Naive B cell (primary cell): ENCODE results near the gene CCDC63. TPM values are rescaled to one million over a fixed set of nuclear protein-coding genes. Genes with fewer than 3 reads are reported as not detected.
"Not testable (repeated sequence)": the region's sequence is repeated elsewhere in the genome, so short reads cannot be mapped to it uniquely, and the experiment has no call there.

ENCODE experiments used
- ATAC-seq, 2 donors: fragments of 150-1000 bp; cut with Tn5 transposase; 2 replicates each; pipeline ENCODE4 v1.10.0; 2021; ENCODE audit warnings: low read depth in 2 of 2, mild to moderate bottlenecking in 2 of 2, moderate library complexity in 2 of 2
- DNase-seq: peaks from one replicate; pipeline ENCODE4 v3.0.0; 2022
- H3K27ac Mint-ChIP-seq, 6 donors: one replicate each; pipeline ENCODE4 v1.8.0; 2020 to 2022; ENCODE audit warnings: mild to moderate bottlenecking in 6 of 6, mixed read lengths in 6 of 6, moderate library complexity in 5 of 6, inconsistent platforms in 2 of 6
- H3K27me3 Mint-ChIP-seq, 3 donors: one replicate each; pipeline ENCODE4 v1.8.0; 2021 to 2022; ENCODE audit warnings: mixed read lengths in 3 of 3, mild to moderate bottlenecking in 1 of 3
- H3K36me3 Mint-ChIP-seq, 2 donors: one replicate each; pipeline ENCODE4 v1.8.0; 2020 to 2022; ENCODE audit warnings: mixed read lengths in 2 of 2, inconsistent platforms in 1 of 2, mild to moderate bottlenecking in 1 of 2
- H3K4me1 Mint-ChIP-seq, 3 donors: one replicate each; pipeline ENCODE4 v1.8.0; 2020 to 2022; ENCODE audit warnings: mixed read lengths in 3 of 3, inconsistent platforms in 1 of 3, mild to moderate bottlenecking in 1 of 3, moderate library complexity in 1 of 3
- H3K4me3 Mint-ChIP-seq, 8 donors: one replicate each; pipeline ENCODE4 v1.8.0; 2020 to 2022; ENCODE audit warnings: mild to moderate bottlenecking in 8 of 8, mixed read lengths in 8 of 8, moderate library complexity in 8 of 8, inconsistent platforms in 2 of 8
- H3K9me3 Mint-ChIP-seq, 7 donors: one replicate each; pipeline ENCODE4 v1.8.0; 2020 to 2022; ENCODE audit warnings: mixed read lengths in 7 of 7, mild to moderate bottlenecking in 5 of 7, inconsistent platforms in 2 of 7, moderate library complexity in 1 of 7
- polyA plus RNA-seq, 6 donors: library from polyadenylated mRNA; unstranded; fragments of 300-500 nt; fragmentation: Illumina TruSeq; gene quantifications; one replicate each; pipeline ENCODE4 v1.2.3, GENCODE V29; 2021; ENCODE audit warnings: low read depth in 6 of 6

CCDC63 gene
- polyA plus RNA-seq, 6 donors from 2014 or later: not detected

DNA sequence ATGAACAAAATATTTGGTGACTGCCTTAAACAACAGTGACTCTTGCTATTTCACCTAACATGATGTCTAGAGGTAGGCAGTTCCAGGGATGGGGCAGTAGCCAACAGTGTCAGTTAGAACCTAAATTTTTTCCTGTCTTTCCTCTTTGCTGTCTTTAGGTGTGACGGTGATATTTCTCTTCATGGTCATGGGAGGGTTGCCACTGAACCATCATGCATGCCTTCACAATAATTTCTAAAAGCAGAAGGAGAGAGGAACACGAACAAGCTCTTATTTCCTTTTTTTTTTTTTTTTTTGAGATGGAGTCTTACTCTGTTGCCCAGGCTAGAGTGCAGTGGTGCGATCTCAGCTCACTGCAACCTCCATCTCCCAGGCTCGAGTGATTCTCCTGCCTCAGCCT is 2.4 kb downstream of the CCDC63 start:
- no peak overlapping the region for H3K4me3 Mint-ChIP-seq
- H3K27me3 Mint-ChIP-seq: peaks cover 16 to 37% (median 24%) of the 10 kb centered on the region in 3 donors
- no peaks in the 10 kb centered on the region for H3K36me3 Mint-ChIP-seq
- H3K4me1 Mint-ChIP-seq: peaks cover 9 to 22% (median 10%) of the 10 kb centered on the region in 3 donors
- no peak for DNase-seq
- no peak overlapping the region for H3K27ac Mint-ChIP-seq
- ATAC-seq: peak in 1 of 2 donors; percentile 17
- H3K9me3 Mint-ChIP-seq: peaks cover 0 to 4% (median 0%) of the 10 kb centered on the region in 7 donors

DNA sequence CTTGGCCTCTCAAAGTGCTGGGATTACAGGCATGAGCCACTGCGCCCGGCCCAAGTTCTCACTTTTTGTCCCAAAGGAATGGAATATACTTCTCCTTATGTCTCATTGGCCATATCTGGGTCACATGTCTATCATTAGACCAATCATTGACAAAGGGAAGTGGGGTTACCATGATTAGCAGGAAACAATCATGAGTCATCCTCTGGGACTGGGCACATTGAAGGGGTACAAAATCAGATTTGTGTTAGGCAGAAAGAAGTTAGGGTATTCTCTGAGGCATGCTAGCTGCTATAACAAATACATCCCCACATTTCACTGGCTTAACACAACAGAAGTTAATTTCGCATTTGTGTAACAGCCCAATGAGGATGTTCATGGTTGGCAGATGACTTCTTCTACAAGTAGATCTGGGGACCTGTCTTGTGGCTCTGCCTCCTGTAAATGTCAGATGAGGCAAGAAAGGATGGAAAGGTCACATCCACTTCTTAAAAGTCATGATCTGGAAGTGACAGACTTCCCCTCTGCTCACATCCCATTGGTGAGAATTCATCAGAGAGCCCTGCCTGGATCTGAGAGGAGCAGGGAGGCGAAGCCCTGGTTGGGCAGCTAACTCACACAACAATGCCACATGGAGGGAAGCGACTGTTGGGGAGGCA is 3.1 kb downstream of the CCDC63 start:
- H3K36me3 Mint-ChIP-seq: no peaks in the 10 kb centered on the region
- no peak for ATAC-seq
- H3K4me3 Mint-ChIP-seq: no peak overlapping the region
- peaks cover 16 to 37% (median 18%) of the 10 kb centered on the region in 3 donors for H3K27me3 Mint-ChIP-seq
- peak overlapping the region in 1 of 6 donors; percentile 27 for H3K27ac Mint-ChIP-seq
- peaks cover 0 to 4% (median 0%) of the 10 kb centered on the region in 7 donors for H3K9me3 Mint-ChIP-seq
- DNase-seq: no peak
- peaks cover 9 to 22% (median 10%) of the 10 kb centered on the region in 3 donors for H3K4me1 Mint-ChIP-seq

DNA sequence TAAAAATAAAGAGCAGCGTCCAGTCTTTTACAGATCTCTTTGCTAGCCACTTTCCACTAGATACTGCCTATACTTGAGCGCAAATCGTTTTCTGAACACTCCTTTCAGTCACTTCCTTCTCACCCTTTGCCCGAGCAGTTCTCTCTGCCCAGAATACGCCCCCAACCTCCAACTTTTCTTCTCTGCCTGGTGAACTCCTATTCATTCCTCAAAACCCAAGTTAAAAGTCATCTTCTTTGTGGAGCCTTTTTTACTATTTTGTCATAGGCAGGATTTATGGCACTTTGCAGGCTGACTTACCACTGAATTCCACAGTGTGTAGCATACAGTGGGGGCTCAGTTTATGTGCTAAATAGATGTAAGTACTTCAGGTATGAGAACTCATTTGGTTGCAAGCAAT is 4.0 kb downstream of the CCDC63 start:
- Mint-ChIP-seq H3K36me3 (no peaks in the 10 kb centered on the region), H3K27me3 (peaks cover 11 to 37% (median 17%) of the 10 kb centered on the region in 3 donors), H3K4me1 (peaks cover 9 to 22% (median 10%) of the 10 kb centered on the region in 3 donors), H3K9me3 (peaks cover 0 to 4% (median 0%) of the 10 kb centered on the region in 7 donors), H3K27ac (no peak overlapping the region), H3K4me3 (no peak overlapping the region)
- ATAC-seq (no peak), DNase-seq (no peak)

DNA sequence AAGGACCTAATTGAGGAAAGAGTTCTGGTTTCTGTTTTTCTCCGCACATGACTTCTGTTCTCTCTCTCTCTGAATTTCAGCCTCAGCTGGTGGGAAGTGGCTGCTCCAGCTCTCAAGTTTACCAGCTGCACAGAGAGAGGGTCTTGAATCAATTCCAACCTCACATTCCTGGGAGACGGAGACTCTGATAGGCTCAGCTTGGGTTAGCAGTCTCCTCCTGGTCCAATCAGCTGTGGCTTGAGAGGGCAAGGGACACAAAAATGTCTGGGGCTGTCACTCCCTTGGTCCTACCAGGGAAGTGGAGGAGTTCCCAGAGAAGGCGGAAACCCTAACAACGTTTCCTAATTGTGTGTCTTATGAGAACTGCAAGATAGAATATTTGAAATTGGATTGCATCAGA is 7.0 kb downstream of the CCDC63 start:
- DNase-seq (no peak), ATAC-seq (no peak)
- H3K27me3 Mint-ChIP-seq: peaks cover 4 to 23% (median 6%) of the 10 kb centered on the region in 3 donors
- H3K9me3 Mint-ChIP-seq: peaks cover 0 to 4% (median 0%) of the 10 kb centered on the region in 7 donors
- H3K4me1 Mint-ChIP-seq: peaks cover 0 to 12% (median 0%) of the 10 kb centered on the region in 3 donors
- H3K36me3 Mint-ChIP-seq: no peaks in the 10 kb centered on the region
- H3K27ac Mint-ChIP-seq: no peak overlapping the region
- H3K4me3 Mint-ChIP-seq: no peak overlapping the region

DNA sequence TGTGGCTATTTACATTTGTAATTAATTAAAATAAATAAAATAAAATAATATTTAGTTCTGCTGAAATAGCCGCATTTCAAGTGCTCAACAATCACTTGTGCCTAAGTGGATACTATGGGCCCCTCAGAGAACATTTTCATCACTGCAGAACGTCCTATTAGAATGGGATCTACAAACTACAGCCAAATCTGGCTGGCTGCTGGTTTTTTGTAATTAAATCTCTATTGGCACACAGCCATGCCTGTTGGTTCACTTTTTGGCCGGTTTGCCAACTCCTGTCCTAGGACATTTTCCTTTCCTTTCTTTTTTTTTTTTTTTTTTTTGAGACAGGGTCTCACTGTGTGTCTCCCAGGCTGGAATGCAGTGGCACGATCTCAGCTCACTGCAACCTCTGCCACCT is 9.8 kb downstream of the CCDC63 start:
- Mint-ChIP-seq H3K4me3 (no peak overlapping the region), H3K27me3 (peaks cover 0 to 21% (median 6%) of the 10 kb centered on the region in 3 donors), H3K4me1 (peaks cover 4 to 11% (median 8%) of the 10 kb centered on the region in 3 donors), H3K27ac (peak overlapping the region in 1 of 6 donors; percentile 57), H3K36me3 (no peaks in the 10 kb centered on the region), H3K9me3 (peaks cover 0 to 3% (median 0%) of the 10 kb centered on the region in 7 donors)
- DNase-seq: no peak
- ATAC-seq: no peak

DNA sequence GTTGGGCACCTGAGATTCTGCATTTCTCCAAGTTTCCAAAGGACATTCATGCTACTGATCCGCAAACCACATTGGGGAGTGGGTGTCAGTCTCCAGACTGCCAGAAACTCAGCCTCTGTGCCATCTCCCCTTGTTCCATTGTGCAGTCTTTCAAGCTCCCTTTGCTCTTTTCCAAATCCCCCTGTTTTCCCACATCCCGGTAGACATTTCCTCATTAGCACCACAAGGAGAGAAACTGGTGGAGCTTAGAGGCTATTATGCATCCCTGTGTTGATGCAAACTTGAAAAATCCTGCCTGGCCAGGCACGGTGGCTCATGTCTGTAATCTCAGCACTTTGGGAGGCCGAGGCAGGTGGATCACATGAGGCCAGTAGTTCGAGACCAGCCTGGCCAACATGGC is 10.7 kb downstream of the CCDC63 start:
- H3K36me3 Mint-ChIP-seq: no peaks in the 10 kb centered on the region
- H3K27me3 Mint-ChIP-seq: peaks cover 0 to 14% (median 6%) of the 10 kb centered on the region in 3 donors
- DNase-seq (no peak), ATAC-seq (no peak)
- peaks cover 4 to 11% (median 8%) of the 10 kb centered on the region in 3 donors for H3K4me1 Mint-ChIP-seq
- H3K27ac Mint-ChIP-seq: peak overlapping the region in 1 of 6 donors; percentile 63
- H3K4me3 Mint-ChIP-seq: no peak overlapping the region
- H3K9me3 Mint-ChIP-seq: peaks cover 0 to 3% (median 0%) of the 10 kb centered on the region in 7 donors

DNA sequence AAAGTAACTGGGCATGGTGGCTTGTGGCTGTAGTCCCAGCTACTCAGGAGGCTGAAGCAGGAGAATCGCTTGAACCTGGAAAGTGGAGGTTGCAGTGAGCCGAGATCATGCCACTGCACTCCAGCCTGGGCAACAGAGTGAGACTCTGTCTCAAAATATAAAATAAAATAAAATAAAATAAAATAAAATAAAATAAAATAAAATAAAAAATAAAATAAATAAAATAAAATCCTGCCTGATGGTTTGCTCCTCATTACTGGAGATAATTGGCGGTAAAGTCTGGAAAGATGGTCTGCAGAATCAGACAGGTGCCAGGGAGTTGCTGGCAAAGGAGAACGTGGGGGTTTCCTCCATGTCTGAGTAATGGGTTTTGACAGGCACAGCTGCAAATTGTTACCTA is 11.2 kb downstream of the CCDC63 start:
- H3K4me1 Mint-ChIP-seq, H3K27ac Mint-ChIP-seq: not testable (repeated sequence)

DNA sequence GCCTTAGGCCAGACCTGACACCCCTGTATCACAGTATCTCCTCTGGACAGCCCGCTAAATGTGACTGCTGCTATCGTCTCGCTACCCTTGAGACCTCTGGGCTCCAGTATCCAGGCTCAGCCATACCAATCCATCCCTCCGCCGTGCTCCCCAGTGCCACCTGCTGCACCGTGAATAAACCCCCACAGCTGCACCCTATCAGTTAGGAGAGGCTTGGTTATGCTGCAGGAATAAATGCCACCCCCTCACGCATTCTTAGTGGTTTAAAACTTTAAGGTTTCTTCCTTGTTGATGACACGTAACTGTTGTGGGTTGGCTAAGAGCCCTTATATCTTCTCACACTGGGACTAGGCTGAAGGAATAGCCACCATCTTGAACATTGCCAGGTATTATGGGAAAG is 12.1 kb downstream of the CCDC63 start:
- Mint-ChIP-seq H3K9me3 (peaks cover 0 to 3% (median 0%) of the 10 kb centered on the region in 7 donors), H3K27me3 (peaks cover 0 to 6% (median 0%) of the 10 kb centered on the region in 3 donors), H3K4me1 (peaks cover 4 to 8% (median 8%) of the 10 kb centered on the region in 3 donors), H3K27ac (no peak overlapping the region), H3K4me3 (no peak overlapping the region), H3K36me3 (no peaks in the 10 kb centered on the region)
- DNase-seq: no peak
- no peak for ATAC-seq

More for the DNA sequence above, 11.2 kb downstream of the CCDC63 start:
- not testable (repeated sequence) for H3K9me3 Mint-ChIP-seq, ATAC-seq, H3K36me3 Mint-ChIP-seq, DNase-seq, H3K4me3 Mint-ChIP-seq
- peaks cover 0 to 14% (median 3%) of the 10 kb centered on the region in 3 donors for H3K27me3 Mint-ChIP-seq

DNA sequence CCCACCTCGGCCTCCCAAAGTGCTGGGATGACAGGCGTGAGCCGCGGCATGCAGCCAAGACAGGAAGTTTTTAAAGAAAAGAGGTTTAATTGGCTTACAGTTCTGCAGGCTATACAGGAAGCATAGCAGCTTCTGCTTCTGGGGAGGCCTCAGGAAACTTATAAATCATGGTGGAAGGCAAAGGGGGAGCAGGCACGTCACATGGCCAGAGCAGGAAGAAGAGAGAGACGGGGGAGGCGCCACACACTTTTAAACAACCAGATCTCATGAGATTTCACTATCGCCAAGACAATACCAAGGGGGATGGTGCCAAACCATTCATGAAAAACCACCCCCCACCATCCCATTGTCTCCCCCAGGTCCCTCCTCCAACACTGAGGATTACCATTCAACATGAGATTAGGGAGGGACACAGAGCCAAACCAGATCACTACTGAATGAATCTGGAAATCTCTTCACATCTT is 14.1 kb downstream of the CCDC63 start:
- peaks cover 0 to 4% (median 0%) of the 10 kb centered on the region in 3 donors for H3K27me3 Mint-ChIP-seq
- H3K4me1 Mint-ChIP-seq: peaks cover 4 to 8% (median 8%) of the 10 kb centered on the region in 3 donors
- peak overlapping the region in 4 of 6 donors; percentile 60 to 98 (median 78) for H3K27ac Mint-ChIP-seq
- no peak for DNase-seq
- no peaks in the 10 kb centered on the region for H3K36me3 Mint-ChIP-seq
- ATAC-seq: no peak
- peaks cover 0 to 3% (median 0%) of the 10 kb centered on the region in 7 donors for H3K9me3 Mint-ChIP-seq
- H3K4me3 Mint-ChIP-seq: peak overlapping the region in 3 of 8 donors; percentile 42 to 69 (median 54)

DNA sequence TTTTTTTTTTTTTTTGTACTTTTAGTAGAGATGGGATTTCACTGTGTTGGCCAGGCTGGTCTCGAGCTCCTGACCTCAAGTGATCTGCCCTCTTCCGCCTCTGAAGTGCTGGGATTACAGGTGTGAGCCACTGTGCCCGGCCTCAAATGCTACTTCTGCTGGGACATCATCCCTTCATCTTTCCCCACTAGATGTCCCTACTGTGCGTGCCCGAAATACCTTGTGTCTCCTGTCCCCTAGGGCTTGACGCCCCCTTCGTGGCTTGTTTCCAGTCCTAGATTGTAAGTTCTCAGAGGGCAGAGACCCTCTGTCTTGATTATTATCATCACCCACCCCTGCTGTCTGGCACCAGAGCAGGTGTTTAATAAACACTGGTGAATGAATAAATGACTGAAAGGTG is 14.9 kb downstream of the CCDC63 start:
- no peaks in the 10 kb centered on the region for H3K36me3 Mint-ChIP-seq
- H3K27ac Mint-ChIP-seq: peak overlapping the region in 1 of 6 donors; percentile 62
- peaks cover 0 to 4% (median 0%) of the 10 kb centered on the region in 3 donors for H3K27me3 Mint-ChIP-seq
- peaks cover 4 to 8% (median 8%) of the 10 kb centered on the region in 3 donors for H3K4me1 Mint-ChIP-seq
- DNase-seq (no peak), ATAC-seq (no peak)
- peaks cover 0 to 3% (median 0%) of the 10 kb centered on the region in 7 donors for H3K9me3 Mint-ChIP-seq
- H3K4me3 Mint-ChIP-seq: peak overlapping the region in 1 of 8 donors; percentile 38

DNA sequence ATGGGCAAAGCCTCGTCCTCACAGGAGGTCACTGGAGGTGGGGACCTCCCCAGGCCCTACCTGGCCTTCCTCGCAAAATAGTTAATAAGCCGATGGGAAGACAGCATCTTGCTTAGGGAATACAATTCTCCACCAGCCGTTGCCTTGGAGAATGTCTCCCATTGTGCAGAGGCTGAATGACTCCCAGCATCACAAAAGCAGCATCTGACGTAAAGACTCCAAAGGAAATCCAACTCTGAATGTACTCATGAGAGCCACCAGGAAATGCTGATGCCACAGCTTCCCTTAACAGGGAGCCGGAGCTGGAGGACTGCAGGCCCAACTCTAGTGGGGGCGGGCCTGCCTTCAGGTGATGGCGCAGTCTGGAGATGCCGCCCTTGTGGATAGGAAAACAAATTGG is 15.5 kb downstream of the CCDC63 start:
- no peaks in the 10 kb centered on the region for H3K36me3 Mint-ChIP-seq
- peaks cover 0 to 4% (median 0%) of the 10 kb centered on the region in 3 donors for H3K27me3 Mint-ChIP-seq
- no peak for DNase-seq
- no peak overlapping the region for H3K4me3 Mint-ChIP-seq
- peaks cover 0 to 3% (median 0%) of the 10 kb centered on the region in 7 donors for H3K9me3 Mint-ChIP-seq
- H3K27ac Mint-ChIP-seq: peak overlapping the region in 1 of 6 donors; percentile 62
- peaks cover 4 to 8% (median 8%) of the 10 kb centered on the region in 3 donors for H3K4me1 Mint-ChIP-seq
- no peak for ATAC-seq

DNA sequence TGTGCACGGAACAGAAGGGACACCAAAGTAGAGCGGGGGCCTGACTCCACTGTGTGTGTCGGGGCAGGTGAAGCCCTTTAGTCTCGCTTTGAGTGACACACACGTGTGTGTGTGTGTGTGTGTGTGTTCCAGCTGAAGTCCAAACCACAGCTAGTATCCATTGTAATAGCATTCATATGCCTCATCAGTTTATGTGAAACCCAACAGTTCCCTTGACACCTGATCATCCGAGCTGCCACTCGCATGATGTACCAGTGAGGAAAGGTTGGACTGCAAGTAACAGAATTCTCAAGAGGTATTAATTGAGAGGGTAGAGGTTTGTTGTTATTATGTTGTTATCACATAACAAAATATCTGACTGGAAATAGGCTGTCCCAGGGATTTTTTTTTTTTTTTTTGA is 16.4 kb downstream of the CCDC63 start:
- peaks cover 0 to 3% (median 0%) of the 10 kb centered on the region in 7 donors for H3K9me3 Mint-ChIP-seq
- no peak overlapping the region for H3K27ac Mint-ChIP-seq
- DNase-seq (no peak), ATAC-seq (no peak)
- no peaks in the 10 kb centered on the region for H3K36me3 Mint-ChIP-seq
- H3K4me3 Mint-ChIP-seq: no peak overlapping the region
- peaks cover 0 to 4% (median 0%) of the 10 kb centered on the region in 3 donors for H3K27me3 Mint-ChIP-seq
- H3K4me1 Mint-ChIP-seq: peaks cover 4 to 8% (median 8%) of the 10 kb centered on the region in 3 donors

DNA sequence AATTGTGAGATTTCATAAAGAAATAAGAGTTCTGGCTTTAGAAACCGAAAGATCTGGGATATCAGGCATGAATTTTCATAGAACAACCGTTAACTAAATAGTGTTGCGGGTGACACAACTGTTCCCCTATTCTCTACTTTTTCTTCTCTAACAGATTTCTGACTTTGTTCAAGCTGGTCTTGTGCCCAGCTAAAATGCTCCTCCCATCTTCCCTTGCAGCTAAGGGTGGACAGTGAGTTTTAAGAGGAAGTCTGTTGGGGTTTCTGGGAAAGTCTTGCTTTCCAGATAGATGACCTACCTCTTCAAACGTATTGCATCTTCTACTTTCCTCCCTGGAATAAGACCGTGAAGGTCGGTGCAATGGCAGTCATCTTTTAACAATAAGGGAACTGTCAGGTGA is 18.7 kb downstream of the CCDC63 start:
- Mint-ChIP-seq H3K4me3 (no peak overlapping the region), H3K36me3 (no peaks in the 10 kb centered on the region)

DNA sequence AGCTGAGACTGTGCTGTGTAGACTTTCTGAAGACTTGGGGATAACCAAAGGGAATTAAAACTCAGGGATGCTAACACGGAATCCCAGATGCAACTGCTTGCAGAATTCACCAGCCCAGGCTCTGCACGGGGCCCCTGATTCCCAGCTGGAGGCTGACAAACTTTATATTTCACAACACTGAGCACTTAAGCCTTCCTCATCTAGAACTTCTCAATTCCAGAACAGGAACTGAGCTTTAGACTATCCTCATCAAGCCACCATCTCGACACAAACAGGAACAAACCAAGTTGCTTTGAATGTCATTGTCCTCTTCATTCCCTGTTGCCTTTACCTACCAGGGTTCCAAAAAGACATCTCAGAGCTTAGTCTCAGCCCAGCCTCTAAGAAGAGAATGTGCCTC is 22.2 kb downstream of the CCDC63 start:
- DNase-seq: no peak
- H3K4me3 Mint-ChIP-seq: no peak overlapping the region
- no peak overlapping the region for H3K27ac Mint-ChIP-seq
- H3K27me3 Mint-ChIP-seq: peaks cover 0 to 7% (median 6%) of the 10 kb centered on the region in 3 donors
- H3K36me3 Mint-ChIP-seq: no peaks in the 10 kb centered on the region
- no peaks in the 10 kb centered on the region for H3K9me3 Mint-ChIP-seq
- no peak for ATAC-seq
- H3K4me1 Mint-ChIP-seq: no peaks in the 10 kb centered on the region

More for the DNA sequence above, 18.7 kb downstream of the CCDC63 start:
- H3K27ac Mint-ChIP-seq: no peak overlapping the region
- H3K27me3 Mint-ChIP-seq: peaks cover 0 to 5% (median 4%) of the 10 kb centered on the region in 3 donors
- peaks cover 4 to 8% (median 8%) of the 10 kb centered on the region in 3 donors for H3K4me1 Mint-ChIP-seq
- ATAC-seq (no peak), DNase-seq (no peak)
- peaks cover 0 to 3% (median 0%) of the 10 kb centered on the region in 7 donors for H3K9me3 Mint-ChIP-seq
